GM21367 (cell line): ENCODE results near the gene MYO10.
"Not testable (repeated sequence)": the region's sequence is repeated elsewhere in the genome, so short reads cannot be mapped to it uniquely, and the experiment has no call there.

Experiments
- ATAC-seq: cut with Tn5 transposase; IDR thresholded peaks from one replicate; pipeline ENCODE4 v1.9.1; 2021; ENCODE audit not compliant: unreplicated experiment

The MYO10 gene

DNA sequence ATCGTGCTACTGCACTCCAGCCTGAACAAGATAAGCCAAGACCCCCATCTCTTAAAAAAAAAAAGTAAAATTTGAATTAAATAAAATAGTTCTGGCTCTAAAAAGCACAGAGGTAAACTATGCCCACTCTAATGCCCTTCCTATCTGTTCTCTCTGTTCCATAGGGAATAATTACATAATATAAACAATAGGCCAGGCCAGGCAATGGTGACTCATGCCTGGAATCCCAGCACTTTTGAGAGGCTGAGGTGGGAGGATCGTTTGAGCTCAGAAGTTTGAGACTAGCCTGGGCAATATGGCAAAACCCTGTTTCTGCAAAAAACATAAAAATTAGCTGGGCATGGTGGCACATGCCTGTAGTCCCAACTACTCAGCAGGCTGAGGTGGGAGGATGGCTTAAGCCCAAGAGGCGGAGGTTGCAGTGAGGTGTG, 47.4 kb downstream of the MYO10 start:
- no peak for ATAC-seq

DNA sequence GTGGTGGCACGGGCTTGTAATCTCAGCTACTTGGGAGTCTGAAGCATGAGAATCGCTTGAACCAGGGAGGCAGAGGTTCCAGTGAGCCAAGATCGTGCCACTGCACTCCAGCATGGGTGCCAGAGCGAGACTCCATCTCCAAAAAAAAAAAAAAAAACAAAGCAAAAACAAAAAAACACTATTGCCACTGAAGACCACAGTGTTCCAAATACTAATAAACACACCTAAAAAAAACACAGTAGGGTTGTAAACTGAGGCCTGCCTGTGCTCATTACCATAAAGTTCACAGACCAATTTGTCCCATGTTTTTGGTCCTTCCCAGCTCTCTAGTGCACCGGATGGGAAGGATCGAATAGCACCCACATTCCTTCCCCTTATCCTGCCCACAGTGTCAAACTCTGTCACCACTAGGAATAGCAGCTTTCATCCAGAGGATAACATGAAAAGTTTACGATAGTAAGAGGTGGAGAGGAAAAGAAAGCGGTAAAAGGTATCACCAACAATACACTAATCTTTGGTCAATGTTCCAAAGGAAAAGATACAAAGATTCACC, 49.2 kb downstream of the MYO10 start:
- no peak for ATAC-seq

DNA sequence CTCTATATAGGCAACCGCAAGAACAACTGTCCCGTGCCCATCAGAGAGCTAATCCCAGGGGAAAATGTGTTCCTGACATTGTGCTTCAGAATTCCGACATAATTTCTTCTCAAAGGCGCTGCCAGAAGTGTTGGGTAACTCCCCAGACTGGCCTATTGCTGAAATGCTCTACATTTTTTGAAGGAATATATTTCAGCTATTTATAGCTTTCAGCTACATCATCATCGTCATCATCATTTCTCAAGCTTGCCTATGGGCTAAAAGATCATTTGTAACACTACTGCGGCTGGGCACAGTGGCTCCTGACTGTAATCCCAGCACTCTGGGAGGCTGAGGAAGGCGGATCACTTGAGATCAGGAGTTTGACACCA, 49.7 kb downstream of the MYO10 start:
- ATAC-seq: no peak

DNA sequence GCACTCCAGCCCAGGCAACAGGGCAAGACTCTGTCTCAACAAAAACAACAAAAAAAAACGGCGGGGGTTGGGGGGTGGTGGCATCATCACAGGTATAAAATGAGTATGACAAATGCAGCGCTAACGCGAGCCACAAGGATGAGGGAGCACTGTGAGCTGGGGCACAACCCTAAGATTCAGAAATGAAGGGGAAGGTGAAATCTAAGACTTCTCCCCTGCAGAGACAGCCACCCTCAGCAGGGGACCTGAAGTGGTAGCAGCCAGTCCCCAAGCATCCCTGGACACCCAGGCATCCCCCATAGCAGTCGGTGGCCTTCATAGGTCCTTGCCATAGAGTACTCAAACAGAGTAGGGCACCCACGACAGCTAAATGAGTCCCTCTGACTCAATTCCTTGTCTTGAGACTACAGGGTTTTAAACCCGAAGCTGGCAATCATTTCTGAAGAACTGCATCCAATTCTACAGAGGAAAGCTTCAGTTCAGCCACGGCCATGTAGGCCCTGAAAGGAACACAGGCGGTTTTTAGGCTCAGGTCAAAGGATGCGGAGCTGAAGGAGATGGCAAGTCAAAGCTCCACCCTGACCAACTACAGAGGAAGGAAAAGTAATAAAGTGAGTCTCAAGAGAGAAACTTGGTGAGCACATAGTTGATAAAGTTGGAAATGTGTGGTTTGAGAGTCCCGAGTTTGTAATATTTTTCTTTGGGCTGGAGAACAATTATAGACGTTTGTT, 50.3 kb downstream of the MYO10 start:
- no peak for ATAC-seq

DNA sequence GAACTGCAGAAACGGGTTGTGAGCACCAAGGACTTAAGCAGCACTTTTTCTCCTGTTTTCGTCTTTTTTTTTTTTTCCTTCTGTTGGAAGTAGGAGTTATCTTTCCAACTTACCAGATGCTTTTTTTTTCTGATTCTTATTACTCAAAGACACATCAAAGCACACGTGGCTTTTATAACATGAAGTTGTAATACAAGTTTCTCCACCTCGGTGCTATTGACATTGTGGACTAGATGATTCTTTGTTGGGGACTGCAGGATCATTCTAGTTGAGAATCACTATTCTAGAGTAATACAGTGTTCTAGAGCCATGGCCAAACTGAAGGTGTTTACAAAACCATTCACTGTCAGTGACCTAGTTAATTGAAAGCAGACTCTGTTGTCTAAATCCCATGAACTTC, 51.5 kb downstream of the MYO10 start:
- ATAC-seq: no peak

DNA sequence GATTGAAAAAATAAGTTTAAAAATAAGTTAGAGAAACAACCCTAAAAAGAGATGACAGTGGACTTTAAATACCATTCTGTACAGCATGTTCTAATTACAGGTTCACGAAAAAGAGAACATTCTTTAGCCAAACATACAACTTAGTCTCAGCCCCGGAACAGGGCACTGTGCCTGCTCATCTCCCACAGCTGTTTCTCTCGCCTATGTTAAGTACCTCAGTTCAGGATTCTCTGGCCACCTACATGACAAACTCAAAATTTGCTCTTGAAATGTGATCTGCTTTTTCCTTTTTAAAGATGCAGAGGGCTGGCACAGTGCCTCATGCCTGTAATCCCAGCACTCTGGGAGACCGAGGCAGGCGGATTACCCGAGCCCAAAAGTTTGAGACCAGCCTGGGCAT, 52.3 kb downstream of the MYO10 start:
- no peak for ATAC-seq

DNA sequence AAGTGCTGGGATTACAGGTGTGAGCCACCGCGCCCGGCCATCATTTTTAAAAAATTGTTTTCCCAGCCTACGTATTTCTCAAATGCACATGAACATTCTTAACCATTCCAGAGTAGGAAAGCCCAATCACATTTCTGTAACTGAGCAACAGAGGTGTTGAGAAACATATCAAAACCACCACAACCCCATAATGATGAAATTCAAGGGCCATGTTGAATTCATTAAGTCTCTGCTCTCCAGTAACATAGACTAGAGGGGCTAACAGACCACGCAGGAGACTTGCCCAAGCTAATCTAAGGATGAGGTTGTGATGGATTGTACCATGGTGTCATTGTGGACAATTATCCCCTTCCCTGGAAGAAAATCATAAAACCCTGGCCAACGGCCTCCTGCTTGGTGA, 52.9 kb downstream of the MYO10 start:
- no peak for ATAC-seq

DNA sequence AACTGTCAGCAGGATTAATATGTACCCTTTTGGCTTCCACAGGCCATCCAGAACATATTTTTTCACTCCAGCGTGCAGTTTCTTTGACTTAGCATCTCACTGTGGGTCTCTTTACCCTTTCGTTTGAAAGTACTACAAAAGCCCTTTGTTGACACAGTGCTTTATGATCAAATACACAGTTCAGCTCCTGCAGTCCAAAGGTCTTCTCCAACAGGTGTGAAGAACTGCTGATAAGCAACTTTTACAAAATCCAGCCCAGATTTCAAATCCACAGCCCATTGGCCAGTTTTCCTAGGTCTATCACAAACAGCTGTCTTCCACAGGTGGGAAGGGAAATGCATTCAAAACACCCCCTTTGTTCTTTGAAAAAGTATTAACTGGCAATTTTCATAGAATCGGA, 54.8 kb downstream of the MYO10 start:
- ATAC-seq: no peak

DNA sequence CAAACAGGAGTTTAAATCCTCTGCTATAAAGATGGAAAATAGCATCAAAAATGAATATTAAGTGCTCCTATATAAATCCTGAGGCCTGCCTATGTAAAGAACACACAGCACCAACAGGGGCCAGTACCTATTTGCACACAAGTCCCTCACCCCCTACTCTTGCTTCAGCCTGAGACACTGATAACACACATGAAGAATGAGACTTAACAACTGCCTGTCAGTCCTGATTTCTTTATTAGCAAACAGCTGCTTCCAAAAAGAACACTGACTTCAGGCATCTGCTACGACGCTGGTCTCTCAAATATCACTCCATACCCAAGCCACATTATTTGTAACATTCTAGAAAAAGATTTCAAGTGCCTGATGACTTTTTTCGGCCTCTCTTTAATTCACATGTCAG, 55.5 kb downstream of the MYO10 start:
- ATAC-seq: no peak

DNA sequence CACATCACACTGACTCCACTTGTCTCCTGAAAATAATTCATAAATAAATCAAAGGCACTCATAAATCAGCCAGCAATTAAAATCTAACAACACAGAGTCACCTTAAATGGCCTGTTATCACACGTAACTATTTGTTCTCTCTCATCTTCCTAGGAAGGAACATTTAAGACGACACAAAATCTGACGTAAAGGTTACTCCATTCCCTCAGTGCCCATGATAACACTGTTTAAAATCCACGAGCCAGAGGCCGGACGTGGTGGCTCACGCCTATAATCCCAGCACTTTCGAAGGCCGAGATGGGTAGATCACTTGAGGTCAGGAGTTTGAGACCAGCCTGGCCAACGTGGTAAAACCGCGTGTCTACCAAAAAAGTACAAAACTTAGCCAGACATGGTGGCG, 56.4 kb downstream of the MYO10 start:
- no peak for ATAC-seq

DNA sequence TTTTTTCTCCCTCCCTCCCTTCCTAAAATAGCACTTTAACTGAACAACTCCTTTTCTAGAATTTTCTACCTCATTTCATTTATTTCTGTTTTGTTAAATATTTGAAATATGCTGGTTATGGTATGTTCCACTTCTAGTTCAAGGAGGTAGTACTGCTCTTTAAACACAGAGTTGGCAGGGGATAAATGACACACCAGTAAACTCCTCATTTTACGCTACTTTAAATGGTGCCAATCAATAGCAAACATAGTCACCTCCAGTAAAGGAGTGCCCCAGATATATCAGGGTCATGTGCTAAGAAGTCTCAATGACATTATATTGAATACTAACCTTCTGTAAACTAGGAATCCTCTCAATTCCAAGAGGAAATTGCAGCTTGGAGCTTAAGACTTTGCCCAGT, 56.9 kb downstream of the MYO10 start:
- ATAC-seq: no peak

DNA sequence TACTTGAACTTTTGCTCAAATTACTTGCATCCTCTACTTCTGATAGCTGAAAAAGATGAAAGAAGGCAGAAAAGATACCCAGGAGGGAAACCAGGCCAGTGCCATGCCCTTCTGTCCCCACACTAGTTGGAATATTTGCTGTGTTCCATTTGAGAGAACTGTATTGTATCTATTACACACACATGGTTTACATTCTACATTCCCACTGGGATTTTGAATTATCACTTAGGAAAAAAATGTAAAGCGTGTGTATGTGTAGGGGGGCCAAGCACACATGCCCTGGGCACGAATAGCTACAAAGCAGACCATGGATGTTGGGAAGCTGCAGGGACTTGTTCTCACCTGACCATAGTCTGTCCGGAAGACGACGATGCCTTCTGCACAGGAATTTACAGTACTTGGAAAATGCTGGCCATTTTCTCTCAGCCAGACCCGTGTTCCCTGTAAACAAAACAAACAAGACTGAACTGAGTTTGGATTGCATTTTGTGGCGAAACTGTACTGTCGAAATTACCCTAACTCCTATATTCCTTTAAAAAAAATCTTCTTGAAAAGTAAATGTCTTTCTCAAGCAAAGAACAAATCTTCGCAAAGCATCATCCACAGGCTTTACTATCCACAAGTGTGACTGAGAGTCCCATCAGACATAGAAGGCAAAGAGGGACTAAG, 58.7 kb downstream of the MYO10 start:
- ATAC-seq: no peak

DNA sequence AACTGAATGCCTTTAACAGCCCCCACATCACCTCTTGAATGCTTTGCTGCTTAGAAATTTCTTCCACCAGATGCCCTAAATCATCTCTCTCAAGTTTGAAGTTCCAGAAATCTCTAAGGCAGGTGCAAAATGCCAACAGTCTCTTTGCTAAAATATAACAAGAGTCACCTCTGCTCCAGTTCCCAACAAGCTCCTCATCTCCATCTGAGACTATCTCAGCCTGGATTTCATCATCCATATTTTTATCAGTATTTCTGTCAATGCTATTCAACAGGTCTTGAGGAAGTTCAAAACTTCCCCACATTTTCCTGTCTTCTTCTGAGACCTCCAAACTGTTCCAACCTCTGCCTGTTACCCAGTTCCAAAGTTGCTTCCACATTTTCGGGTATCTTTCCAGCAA, 61.7 kb downstream of the MYO10 start:
- ATAC-seq: not testable (repeated sequence)

DNA sequence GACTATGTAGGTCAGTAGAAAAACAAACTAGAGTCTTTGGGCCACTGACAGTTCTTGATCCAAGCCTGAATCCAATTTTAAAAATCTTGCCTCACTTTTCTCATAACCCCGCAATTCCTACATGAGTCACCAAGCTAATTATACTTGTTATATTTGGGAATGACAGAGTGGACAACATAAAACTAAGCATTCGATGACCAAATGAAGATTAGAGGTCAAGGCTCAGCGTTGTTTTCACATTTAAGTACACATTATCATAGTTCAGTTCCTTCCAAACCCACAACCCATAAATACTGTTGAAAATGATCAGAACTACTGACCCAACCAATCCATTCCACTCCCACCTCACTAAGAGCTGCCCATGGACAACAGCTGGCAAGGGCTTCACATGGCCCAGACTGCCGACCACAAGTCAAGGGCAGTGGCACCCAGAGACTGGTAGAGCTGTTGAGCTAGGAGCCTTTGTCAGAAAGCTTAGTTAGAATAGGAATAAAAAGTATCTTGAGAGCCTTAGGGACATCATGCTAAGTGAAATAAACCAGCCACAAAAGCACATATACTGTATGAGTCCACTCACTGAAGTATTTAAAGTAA, 64.2 kb downstream of the MYO10 start:
- no peak for ATAC-seq

DNA sequence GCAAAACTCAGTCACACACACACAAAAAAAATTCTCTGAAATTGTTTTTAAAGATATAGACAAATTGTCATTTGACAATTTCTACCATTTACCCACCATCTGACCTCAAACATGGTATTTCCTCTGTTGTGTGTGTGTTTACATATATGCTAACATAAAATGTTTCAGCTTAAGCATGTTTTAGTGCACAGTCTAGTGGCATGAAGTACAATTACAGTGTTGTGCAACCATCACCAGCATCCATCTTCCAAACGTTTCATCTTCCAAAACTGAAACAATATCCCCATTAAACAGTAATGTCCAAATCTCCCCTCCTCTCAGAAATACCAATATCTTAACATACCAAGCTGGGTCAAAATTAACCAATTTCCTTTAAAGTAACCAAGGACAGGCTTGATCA, 65.2 kb downstream of the MYO10 start:
- no peak for ATAC-seq

DNA sequence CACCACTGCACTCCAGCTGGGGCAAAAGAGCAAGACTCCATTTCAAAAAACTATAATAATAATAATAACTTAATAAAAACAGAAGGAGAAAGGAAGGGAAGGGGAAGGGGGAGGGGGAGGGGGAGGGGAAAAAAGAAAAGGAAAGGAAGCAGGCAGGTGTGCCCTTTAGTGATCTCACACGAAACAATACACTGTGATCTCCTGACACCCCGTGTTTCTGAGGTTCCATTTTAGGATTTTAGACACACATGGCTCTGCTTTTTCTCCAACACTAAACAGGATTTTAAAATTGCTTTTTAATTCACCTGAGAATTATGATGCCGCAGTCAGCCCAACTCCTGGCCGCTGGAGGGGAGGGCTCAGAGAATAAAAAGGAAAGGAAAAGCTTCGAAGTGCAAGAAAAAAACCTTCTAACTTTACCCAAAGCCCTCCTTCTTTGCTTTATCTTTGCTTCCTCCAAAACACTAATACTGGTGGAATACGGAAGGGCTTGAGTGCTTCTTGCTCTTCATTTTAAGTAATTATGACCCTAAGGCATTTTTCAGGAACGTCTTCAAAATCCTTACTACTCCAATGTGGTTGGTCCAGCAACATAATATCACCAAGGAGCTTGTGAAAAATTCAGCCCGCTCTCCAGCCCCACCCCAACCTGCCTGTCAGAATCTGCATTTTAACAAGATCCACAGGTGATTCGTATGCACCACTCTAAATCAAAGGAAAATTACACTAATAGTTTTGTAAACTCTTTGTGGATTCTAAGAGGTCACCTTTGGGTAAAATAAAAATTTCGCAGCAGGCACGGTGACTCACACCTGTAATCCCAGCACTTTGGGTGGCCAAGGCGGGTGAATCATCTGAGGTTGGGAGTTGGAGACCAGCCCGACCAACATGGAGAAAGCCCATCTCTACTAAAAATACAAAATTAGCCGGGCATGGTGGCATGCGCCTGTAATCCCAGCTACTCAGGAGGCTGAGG, 66.0 kb downstream of the MYO10 start:
- ATAC-seq: no peak

DNA sequence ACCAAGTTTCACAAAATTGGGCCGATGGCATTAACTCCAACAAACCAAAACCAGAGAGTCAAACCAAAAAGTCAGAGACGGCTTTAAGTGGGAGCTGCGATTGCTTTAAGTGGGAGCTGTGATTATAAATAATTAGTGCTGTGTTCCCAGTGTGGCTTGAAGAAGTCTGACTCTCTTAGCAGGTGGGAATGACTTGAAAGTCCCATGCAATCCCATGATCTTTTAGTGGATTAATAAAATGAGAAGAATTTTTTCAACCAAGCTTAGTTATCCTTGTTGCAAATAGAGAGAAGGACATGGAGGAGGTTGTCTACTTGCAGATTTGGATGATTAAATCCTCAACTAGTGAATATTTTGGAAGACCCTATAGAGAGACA, 68.5 kb downstream of the MYO10 start:
- ATAC-seq: no peak

DNA sequence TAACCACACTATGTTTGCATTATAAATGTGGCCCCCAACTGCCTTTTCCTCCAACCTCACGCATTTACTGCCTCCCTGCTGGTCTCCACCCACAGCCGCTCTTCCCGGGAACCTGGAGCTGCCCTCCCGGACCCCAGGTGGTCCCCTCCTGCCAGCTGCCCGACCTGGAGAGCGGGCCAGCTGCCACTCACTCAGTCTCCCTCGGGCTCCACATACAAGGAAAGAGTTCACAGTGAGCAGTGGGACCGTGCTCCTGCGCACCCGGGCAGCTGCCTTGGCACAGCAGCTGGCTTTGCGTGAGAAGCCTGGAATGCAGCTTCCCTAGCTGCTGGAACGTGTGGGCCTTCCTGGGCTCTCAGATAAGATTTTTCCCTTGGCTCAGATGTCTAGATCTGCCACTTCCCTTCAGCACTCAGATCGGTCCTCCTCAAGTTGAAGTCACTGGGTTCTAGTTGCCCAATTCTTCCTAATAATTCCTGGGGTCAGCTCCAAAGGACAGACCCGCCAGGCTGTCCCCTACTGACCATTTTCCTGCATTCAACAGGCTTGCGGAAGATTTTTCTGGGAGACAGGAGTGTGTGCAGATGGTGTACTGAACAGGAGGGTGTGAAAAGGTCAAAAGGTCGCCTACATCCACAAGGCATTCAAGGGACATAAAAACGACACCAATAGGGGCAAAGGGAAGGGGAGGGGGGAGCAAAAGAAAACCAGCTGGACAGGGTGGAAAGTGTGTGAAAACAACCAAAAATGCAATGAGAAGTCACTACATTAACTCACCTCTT, 69.1 kb downstream of the MYO10 start:
- ATAC-seq: no peak

DNA sequence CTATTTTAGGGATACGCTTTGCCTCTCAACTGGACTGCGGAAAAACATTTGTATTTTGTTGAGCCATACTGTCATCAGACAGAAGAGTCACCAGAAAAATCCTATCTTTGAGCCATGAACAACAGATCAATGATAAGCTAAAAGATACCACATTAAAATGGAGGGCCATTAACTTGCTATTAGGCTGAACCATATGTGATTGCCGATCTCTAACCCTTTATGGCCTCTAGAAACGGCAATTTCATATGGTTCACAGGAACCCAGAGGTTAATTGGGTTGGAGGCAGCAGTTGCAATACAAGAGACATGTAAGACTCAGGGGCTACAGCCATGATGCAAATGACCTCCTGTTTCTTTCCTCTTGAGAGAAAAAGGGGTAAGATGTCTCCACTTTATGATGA, 69.8 kb downstream of the MYO10 start:
- ATAC-seq: no peak

DNA sequence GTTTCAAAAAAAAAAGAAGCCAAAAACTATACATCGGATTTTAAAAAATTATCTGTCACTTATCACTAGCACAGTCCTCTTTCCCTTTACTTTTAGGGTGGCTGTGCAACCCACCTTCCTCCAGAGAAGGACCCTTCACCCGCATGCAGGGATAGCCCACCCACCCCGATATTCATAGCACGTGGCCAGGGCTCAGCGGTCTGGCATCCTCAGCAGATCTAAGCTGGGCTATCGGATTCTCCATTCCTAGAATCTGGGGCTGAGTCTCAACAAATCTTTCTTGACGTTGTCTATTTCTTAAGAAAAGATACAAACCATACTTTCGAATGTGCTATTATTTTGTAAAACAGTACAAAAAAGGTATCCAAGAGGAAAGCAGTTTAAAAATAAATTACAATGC, 70.9 kb downstream of the MYO10 start:
- no peak for ATAC-seq
